Body of pancreas (tissue), 4 donors: ENCODE results near the gene INHA.

Experiments used
- POLR2A ChIP-seq, 3 donors: fragments of 450-650 bp; IDR thresholded peaks; one replicate each; pipeline ENCODE4 v1.6.1; 2016; ENCODE audit warnings: antibody characterized with exemption in 3 of 3, mild to moderate bottlenecking in 2 of 3
- TF ChIP-seq, protein P1 (sequence below), 7 experiments: fragments of 450-650 bp in 4 of 7; fragments of 200-600 bp in 3 of 7; sonication (generic) in 3 of 7; IDR thresholded peaks; one replicate each; pipeline ENCODE4 v1.5.1; 2016 to 2019; ENCODE audit warnings: antibody characterized with exemption in 7 of 7

DNA sequence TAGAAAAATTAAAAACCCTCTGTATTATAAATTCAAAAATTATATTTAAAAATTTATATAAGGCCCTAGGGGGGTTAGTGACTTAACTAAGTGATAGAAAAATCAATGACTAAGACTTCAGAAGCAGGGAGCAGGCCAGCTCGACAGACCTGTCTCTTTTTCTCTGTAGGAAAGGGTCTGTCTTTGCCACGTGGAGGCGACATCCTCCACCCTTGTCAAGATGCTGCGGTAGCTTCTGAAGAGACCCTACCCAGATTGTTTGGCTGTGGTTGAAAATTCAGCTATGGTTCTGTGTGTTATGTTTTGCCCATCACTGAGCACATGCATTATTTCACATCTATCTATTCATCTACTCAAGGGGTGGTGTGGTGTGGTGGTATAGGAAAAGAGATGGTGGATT is 47.1 kb downstream of the INHA start:
- TF ChIP-seq, protein P1, sequence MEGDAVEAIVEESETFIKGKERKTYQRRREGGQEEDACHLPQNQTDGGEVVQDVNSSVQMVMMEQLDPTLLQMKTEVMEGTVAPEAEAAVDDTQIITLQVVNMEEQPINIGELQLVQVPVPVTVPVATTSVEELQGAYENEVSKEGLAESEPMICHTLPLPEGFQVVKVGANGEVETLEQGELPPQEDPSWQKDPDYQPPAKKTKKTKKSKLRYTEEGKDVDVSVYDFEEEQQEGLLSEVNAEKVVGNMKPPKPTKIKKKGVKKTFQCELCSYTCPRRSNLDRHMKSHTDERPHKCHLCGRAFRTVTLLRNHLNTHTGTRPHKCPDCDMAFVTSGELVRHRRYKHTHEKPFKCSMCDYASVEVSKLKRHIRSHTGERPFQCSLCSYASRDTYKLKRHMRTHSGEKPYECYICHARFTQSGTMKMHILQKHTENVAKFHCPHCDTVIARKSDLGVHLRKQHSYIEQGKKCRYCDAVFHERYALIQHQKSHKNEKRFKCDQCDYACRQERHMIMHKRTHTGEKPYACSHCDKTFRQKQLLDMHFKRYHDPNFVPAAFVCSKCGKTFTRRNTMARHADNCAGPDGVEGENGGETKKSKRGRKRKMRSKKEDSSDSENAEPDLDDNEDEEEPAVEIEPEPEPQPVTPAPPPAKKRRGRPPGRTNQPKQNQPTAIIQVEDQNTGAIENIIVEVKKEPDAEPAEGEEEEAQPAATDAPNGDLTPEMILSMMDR (IDR thresholded peaks at IDR 0.05), result no peak
- no peak for TF ChIP-seq POLR2A (IDR thresholded peaks at IDR 0.05)
